Measurements from ENCODE around the gene HNRNPD.
A peak's percentile ranks its signal among the peaks of the same experiment; 100 is the strongest.
"Not testable (repeated sequence)": the region's sequence is repeated elsewhere in the genome, so short reads cannot be mapped to it uniquely, and the experiment has no call there.

HNRNPD gene

GRCh38 chr4:82372517-82373485 is 990 bp downstream of the HNRNPD start:
- peak; percentile 64 to 76 for DNase-seq

GRCh38 chr4:82371497-82371896 is 2.3 kb downstream of the HNRNPD start:
- DNase-seq: peak in 1 of 2 donors; percentile 34

GRCh38 chr4:82367438-82368097 is 6.2 kb downstream of the HNRNPD start:
- DNase-seq: peak in 1 of 2 donors; percentile 27

GRCh38 chr4:82366431-82366830 is 7.4 kb downstream of the HNRNPD start:
- DNase-seq: not testable (repeated sequence)

GRCh38 chr4:82363896-82364487 is 9.8 kb downstream of the HNRNPD start:
- DNase-seq: no peak

- no peak for DNase-seq
Measured at GRCh38 chr4:82362565-82362964, 11.2 kb downstream of the HNRNPD start.

- peak in 1 of 2 donors; percentile 59 for DNase-seq
Measured at GRCh38 chr4:82360298-82361177, 13.3 kb downstream of the HNRNPD start.

GRCh38 chr4:82358847-82359246 is 14.9 kb downstream of the HNRNPD start:
- no peak for DNase-seq

GRCh38 chr4:82357640-82358039 is 16.2 kb downstream of the HNRNPD start:
- DNase-seq: no peak

GRCh38 chr4:82354788-82355187 is 19.0 kb downstream of the HNRNPD start:
- no peak for DNase-seq

- no peak for DNase-seq
Measured at GRCh38 chr4:82352825-82353366, 20.9 kb downstream of the HNRNPD start.

- DNase-seq: no peak
Measured at GRCh38 chr4:82352118-82352824, 21.5 kb downstream of the HNRNPD start.

GRCh38 chr4:82346126-82346525 is 27.7 kb downstream of the HNRNPD start:
- DNase-seq: no peak

GRCh38 chr4:82335043-82335442 is 38.7 kb downstream of the HNRNPD start:
- no peak for DNase-seq

- not testable (repeated sequence) for DNase-seq
Measured at GRCh38 chr4:82333641-82334040, 40.1 kb downstream of the HNRNPD start.

- no peak for DNase-seq
Measured at GRCh38 chr4:82331814-82332213, 42.0 kb downstream of the HNRNPD start.

- DNase-seq: no peak
Measured at GRCh38 chr4:82320351-82320750, 53.4 kb downstream of the HNRNPD start.

- DNase-seq: not testable (repeated sequence)
Measured at GRCh38 chr4:82303063-82303462, 70.7 kb downstream of the HNRNPD start.

Measured in CD4-positive, alpha-beta T cell treated with Interleukin-4 for 1 hour (primary cell).